Ureter (tissue), 1 donor: Measurements from ENCODE around the gene DBNL. TPM values are rescaled to one million over a fixed set of nuclear protein-coding genes. Genes with fewer than 3 reads are reported as not detected.
"Not testable (repeated sequence)": the region's sequence is repeated elsewhere in the genome, so short reads cannot be mapped to it uniquely, and the experiment has no call there.

Source experiments
- DNase-seq: peaks from one replicate; pipeline ENCODE4 v3.0.0-alpha.2; 2020; ENCODE audit warnings: low spot score
- total RNA-seq: library from RNA; stranded (reverse); gene quantifications from one replicate; pipeline ENCODE4 v1.2.4, GENCODE V29; 2023
- donor health status: DM: yes; HTN: yes; CAD: no.

Gene DBNL
- total RNA-seq: 107 TPM

DNA sequence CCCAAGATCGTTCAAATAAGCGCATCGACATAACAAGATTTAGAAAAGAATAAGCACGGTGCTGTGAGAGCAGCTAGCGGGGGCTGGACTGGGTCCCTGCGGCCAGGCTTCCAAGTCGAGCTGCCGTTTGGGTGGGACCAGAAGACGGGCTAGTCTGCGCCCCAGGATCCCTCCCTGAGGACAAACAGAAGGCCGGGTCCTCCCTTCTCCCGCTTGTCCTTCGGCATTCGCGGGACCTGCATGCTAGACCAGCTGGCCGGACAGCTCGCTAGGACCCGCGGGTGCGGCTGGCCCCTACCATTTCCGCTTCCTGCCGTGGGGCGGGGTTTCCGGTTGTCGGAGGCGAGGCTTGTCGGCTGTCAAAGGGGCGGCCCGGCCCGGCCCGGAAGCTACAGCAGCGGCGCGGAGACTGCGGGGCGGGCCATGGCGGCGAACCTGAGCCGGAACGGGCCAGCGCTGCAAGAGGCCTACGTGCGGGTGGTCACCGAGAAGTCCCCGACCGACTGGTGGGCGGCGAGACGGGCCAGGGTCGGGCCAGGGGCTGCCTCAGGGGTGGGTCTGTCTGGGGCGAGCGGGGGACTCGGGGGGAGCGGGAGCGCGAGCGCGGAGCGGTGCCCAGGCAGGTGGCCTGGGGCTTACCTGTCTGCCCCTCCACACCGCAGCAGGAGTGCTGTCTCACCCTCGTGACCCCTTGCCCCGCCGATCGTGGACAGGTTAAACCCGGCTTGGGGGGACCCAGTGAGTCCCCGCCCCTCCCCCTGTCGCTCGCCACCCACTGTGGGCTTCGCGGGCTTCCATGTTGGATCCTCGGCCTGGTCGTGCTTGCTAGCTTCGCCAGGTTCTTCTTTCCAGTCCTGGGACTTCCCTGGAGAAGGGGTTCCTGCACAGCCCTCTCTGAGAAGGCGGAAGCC, at the start of gene DBNL:
TSS of gene DBNL (plus strand) at position 388 of the 911 bp plus-strand sequence. CDS start at position 424, 36 bp downstream.
- DNase-seq: peak; percentile 96

DNA sequence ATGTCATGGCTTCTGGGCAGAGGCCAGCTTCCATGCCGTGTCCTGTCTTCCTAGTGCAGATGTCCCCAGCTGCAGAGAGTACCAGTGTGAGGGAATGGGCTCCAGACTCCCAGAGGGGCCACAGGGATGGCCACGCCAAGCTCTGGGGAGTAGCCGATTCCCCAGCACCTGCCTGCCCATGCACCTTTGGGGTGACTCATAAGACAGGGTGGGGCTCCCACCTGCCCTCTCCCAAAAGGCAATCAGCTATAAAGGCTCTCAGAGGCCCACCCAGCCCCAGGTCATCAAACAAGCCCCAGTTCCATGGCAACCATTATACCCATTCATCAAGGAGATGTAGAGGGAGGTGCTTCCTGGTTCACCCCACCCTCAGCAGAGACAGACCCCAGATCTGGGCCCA, 47.0 kb upstream of the DBNL start, which contains the start of gene SPDYE1:
TSS of gene SPDYE1 (plus strand) at position 366 of the 400 bp plus-strand sequence. CDS start 2,053 bp downstream, outside the sequence.
- not testable (repeated sequence) for DNase-seq

DNA sequence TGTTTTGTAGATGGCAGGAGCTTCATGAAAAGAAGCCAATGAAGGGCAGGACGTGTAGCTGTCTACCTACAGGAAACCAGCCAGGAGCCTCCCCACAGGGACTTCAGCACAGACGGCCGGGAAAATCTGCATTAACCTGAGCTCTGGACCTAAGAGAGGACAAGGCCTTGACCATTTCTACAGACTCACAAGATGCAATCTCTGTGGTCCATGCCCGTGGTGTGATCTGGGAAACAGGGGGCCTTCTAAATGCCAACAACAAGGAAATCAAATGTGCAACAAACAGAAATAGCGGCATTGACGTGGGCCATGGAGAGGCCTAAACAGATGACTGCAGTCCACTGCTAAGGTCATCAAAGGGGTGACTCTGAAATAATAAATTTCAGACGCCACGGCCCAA, 32.4 kb upstream of the DBNL start:
- not testable (repeated sequence) for DNase-seq

DNA sequence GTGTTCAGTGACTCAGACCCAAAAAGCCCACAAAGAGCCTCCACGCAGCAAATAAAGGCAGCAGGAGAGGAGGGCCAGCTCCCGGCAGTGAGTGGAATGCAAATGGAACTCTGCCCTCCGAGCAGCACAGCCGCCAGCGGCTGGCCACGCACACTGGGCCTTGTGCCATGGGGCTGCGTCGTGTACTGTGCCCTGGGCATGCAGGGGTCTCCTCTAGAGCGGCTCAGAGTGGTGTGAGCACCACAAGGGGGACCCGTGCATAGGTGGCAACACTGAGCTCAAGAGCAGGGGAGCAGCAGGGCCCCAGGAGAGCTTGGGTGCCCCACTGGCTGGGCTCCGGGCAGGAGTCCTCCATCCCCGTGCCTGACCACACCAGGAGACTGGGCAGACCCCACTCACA, 29.4 kb upstream of the DBNL start:
- DNase-seq: not testable (repeated sequence)

DNA sequence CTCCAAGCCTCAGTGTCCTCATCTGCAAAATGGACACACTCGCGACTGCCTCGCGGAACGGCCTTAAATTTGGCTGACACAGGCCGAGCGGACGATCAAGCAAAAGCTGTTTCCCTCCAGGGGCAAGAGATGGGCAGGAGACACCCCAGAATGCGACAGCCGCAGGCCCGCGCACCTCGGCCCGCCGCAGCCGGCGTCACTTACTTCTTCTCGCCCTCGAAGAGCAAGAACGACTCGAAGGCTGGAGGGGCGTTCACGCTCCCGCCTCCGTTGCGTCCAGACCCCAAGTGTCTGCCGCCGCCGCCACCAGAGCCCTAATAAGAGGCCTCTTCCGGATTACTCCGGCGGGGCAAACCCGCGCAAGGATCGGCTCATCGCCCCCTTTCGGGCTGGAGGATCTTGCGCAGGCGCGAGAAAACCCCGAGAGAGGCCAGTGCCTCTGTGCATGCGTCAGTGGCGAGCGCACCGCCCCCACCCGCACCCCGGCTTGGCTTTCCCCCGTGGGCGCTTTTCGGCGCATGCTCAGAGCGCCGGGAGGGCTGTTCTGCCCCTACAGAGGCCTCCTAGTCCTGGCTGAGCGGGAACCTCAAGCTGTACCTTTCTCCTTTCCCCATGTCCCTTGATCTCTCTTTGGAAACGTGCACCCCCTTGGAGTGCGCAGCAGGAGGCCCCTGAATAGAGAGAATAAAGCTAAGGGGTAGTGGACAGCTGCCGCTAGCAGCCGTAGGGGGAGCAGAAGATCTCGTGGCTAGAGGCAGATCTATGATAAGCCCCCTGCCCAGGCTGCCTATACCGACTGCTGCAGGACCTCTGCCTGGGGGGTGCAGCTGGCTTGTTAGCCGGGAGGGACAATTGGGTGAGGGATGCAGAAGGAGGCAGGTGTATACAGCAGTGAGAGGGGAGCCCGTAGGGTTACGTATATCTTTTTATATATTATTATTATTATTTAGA, 25.4 kb upstream of the DBNL start:
- DNase-seq: peak; percentile 97

DNA sequence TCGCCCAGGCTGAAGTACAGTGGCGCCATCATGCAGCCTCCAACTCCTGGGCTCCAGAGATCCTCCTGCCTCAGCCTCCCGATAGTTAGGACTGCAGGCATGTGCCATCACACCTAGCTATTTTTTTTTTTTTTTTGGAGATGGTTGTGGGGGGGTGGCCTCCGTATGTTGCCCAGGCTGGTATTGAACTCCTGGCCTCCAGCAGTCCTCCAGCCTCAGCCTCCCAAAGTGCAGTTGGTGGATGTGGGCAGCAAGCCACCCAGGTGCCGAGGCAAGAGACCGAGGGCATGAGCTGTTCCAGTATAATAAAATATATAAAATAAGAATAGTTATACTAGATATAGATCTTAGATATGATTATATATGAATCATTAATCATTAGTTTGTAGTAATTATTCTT, 24.7 kb upstream of the DBNL start:
- DNase-seq: not testable (repeated sequence)

DNA sequence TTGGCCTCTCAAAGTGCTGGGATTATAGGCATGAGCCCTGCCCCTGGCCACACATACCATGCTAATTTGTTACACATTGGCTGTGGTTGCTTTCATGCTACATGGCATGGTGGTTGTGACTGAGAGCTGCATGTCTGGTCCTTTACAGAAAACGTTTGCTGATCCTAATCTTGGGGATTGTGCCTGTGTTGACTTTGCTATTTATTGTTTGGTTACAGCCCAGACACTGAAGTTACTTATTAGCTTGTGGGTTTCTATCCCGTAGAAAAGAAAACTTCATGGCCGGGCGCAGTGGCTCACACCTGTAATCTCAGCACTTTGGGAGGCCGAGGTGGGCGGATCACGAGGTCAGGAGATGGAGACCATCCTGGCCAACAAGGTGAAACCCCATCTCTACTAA, 22.4 kb upstream of the DBNL start:
- not testable (repeated sequence) for DNase-seq

DNA sequence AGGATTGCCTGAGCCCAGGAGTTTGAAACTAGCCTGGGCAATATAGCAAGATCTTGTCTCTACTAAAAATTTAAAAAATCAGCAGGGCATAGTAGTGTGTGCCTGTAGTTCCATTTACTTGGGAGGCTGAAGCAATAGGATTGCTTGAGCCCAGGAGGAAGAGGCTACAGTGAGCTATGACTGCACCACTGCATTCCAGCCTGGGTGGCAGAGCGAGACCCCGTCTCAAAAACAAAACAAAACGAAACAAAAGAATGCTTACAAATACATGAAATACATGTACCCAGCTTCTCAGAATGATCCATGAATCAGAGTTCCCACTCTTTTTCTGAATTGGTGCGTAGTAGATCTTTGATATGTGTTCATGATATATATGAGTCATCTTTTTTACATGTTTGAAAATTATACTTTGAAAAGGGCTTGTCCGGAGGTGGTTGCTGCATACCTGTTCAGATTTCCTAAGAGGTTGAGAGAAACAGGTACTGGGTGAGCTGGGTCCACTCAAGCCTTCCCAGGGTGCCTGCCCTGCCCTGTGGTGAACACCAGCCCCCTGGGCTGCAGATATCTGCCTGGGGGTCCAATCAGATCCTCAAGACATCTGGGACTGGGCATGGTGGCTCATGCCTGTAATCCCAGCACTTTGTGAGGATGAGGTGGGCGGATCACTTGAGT, 21.6 kb upstream of the DBNL start:
- DNase-seq: not testable (repeated sequence)

DNA sequence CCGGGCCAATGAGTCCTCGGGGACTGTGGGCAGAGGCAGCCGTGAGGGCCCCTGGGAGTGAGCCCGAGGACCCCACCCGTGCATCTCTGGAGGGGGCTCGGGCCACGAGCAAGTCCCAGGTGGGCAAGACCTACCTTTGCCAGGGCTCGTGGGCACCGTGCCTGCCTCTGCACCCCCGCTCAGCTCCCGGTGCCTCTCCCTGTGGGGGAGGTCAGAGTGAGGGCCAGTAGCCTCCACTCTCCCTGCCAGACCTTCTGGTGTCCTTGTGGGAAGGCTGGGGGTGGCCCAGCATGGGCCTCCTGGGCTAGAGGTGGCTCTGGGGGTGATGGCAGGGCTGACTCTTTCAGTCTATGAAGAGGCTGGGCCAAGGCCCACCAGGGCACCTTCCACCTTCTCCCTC, 15.1 kb upstream of the DBNL start:
- DNase-seq: peak; percentile 13

DNA sequence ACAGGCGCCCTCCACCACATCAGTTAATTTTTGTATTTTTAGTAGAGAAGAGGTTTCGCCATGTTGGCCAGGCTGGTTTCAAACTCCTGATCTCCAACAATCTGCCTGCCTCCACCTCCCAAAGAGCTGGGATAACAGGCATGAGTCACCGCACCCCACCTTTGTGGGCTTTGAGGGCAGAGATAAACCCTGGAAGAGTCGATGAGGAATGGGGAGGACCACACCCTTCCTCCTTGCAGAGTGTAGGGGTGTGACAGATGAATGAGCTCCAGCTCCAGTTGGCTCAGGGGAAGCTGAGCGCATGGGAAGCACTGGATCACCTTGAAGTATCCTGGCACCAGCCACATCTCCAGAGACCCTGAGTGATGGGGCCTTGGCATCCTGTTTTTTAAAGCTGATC, 14.5 kb upstream of the DBNL start:
- DNase-seq: peak; percentile 12

DNA sequence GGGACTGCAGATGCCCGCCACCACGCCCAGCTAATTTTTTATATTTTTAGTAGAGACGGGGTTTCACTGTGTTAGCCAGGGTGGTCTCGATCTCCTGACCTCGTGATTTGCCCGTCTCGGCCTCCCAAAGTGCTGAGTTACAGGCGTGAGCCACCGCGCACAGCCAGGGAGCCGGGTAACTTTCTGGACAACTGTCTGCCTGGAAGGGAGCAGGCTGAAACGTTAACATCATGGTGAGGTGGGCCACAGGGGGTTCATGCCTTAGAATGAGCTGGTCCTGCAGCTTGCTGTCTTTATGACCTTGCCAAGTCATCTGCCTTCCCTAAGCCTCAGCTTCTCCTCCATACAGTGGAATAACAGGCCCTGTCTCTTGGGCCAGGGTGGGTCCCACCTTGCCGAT, 13.2 kb upstream of the DBNL start:
- DNase-seq: peak; percentile 29

DNA sequence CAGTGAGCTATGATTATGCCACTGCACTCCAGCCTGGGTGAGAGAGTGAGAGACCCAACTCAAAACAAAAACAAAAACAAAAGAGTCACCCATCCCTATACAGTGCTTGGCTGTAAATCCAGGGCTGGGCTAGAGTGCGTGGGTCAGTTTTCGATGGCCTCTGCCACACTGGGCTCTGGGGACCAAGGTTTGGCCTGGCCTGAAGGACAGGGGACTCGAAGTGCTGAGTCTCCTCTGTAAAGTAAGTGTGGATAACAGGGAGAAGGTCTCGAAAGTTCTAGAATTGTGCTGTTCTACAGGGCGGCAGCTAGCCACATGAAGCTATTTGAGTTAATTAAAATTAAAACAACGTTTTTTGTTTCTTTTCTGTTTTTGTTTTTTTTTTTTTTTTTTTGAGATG, 12.5 kb upstream of the DBNL start:
- DNase-seq: peak; percentile 18

DNA sequence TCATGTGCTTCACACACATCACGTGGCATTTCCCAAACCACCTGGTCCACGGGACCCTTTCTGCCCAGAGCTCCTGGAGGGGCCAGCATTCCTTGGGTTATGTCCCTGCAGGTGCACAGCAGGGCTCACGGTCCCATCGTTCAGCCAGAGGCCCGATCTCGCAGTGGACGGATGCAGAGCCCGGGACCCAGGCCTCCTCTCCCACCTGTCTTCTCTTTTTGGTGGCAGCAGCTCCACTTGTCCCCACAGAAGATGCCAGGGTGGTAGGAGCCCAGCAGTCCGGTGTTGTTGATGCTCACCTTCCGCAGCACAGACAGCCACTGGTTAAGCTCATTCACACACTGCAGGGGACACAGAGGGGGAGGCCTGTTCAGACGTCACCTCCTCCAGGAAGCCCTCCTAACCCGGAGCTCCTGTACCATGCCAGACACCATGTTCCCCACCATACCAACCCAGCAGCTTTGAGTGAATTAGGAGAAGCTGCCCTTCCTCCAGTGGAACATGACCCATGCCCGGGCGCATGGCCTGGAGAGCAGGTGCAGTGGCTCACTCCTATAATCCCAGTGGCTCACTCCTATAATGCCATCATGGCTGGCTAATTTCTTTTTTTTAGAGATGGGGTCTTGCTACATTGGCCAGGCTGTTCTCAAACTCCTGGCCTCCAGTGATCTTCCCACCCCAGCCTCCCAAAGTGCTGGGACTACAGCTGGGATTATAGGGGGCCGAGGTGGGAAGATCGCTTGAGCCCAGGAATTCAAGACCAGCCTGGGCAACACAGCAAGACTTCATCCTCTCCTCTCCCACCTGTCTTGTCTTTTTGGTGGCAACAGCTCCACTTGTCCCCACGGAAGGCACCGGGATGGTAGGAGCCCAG, 10.3 kb upstream of the DBNL start:
- peak; percentile 29 for DNase-seq

DNA sequence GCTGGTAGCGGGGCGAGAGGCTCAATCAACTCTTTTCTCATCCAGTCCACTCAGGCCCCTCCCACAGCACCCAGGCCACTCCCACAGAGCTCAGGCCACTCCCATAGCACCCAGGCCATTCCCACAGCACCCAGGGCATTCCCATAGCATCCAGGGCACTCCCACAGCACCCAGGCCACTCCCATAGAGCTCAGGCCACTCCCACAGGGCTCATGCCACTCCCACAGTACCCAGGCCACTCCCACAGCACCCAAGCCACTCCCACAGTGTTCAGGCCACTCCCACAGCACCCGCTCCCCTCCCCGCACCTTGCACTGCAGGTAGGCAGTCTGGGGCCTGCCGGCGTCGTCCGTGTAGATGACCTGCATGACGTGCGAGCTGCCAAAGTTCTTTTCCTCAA, 8.1 kb upstream of the DBNL start:
- not testable (repeated sequence) for DNase-seq

DNA sequence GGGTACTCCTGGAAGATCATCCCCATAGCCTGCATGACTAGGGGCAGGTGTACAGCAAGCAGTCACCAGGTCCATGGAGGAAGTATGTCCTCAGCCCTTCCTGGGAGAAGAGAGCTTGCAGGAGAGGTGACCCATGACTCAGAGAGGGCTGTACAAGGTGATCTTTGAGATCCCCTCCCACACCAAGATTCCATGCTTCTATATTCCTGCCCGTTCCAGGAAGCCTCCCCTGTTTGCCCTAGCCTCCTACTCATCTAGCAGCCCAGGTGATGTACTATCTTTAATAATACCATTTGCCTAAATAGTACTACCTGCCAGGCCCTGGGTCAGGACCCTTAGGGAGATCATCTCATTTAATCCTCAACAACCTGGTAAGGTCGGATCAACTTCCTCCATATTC, 6.6 kb upstream of the DBNL start:
- DNase-seq: not testable (repeated sequence)

DNA sequence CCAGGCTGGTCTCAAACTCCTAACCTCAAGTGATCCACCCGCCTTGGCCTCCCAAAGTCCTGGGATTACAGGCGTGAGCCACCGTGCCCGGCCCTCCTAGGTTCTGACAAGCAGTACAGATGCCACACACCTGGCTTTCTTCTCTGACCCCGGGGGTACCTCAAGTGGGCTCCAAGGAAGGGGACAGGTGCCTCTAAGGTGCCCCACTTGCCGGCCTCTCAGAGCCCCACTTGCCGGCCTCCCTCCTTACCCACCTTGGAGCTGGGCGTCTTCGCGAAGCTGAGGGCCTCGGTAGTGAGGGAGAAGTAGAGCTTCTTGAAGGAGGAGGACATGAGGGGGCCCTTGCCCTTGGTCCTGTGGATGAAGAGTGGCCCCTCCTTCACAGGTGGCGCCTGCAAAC, 5.9 kb upstream of the DBNL start:
- peak; percentile 23 for DNase-seq

DNA sequence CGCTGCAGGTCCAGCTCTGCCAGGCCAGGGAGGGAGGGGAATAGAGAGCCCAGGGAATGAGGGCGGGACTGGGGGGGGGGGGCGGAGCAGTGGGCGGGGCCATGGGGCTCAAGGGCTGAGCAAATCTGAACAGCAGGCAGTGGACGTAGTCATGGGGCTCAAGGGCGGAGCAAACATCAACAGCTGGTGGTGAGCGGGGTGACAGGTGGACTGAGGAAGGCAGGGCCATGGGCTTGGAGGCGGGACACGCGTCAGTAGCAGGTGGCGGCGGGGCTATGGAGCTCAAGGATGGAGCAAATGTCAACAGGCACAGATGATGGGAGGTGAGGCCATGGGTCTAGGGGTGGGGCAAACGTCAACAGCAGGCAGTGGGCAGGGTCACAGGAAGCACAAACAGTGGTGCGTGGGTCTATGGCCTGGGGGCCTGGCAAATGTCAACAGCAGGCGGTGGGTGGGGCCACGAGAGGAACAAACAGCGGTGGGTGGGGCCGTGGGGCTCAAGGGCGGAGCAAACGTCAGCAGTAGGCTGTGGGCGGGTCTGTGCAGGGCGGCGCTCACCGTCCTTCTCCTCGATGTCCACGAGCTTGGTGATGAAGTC, 5.4 kb upstream of the DBNL start:
- DNase-seq: peak; percentile 93

DNA sequence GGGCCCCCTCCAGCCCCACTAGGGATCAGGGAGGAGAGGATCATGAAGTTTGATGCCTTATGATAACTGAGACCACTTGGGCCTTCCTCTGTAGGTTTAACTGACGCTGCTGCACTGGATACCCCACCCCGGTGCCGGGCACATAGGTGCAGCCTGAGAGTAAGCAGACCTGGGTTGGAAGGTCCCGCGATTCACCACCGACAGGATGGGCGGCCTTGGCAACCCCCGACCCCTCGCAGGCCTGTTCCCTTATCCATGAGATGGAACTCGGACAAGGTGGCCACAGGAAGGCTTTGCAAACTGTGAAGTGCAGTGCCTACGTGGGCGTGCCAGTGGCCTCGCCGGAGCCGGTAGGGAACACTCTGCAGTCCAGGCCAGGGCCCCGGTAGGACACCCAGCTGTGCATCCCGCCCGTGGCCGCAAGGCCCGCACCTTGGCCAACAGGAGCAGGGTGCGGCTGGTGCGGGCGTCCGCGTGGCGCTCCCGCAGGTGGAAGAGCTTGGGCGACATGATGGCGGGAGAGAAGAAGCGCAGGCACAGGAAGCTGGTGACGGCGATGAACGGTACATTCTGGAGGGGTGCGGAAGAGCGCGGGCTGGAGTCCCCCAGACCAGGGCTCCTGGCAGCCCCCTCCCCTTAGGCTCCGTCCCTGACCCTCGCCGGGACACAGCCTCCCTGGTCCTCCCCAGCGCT, 4.6 kb upstream of the DBNL start:
- DNase-seq: peak; percentile 35

DNA sequence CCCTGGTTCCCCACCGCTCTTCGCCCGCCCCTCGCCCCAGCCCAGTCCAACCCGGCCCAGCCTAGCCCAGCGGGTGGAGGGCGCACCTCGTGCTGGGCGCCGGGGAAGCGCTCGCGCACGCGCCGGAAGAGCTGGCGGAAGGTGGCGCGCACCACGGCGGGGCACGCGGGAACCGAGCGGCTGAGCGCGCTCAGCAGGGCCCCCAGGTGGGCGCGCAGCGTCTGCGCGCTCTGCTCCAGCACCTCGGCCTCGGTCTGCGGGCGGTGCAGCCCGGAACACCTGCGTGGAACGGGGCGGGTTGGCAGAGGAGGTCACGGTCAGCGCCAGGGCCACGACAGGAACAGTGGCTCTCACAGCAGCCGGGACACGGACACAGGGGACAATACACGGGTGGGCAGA, 4.0 kb upstream of the DBNL start:
- DNase-seq: peak; percentile 43

DNA sequence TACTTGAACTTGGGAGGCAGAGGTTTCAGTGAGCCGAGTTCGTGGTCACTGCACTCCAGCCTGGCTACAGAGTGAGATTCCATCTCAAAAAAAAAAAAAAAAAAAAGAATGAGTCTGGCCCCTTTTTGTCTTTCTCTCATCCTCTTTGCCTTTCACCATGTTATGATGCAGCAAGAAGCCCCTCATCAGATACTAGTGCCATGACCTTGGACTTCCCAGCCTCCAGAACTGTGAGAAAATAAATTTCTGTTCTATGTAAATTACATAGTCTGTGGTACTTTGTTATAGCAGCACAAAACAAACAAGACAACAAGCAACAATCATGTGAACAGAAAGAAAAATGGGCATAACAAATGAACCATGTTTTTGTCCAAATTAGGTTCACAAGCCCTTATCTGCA, 2.3 kb upstream of the DBNL start:
- no peak for DNase-seq
